ENCODE measurements around the gene GPC6.

The GPC6 gene

GRCh38 chr13:93936901-93937300 lies 710.3 kb downstream of the GPC6 start:
- no peak for TF ChIP-seq CTCF (conservative IDR thresholded peaks at IDR 0.05)
- no peak for TF ChIP-seq ZFX (IDR thresholded peaks at IDR 0.05)
- no peak overlapping the region for H3K27ac ChIP-seq

GRCh38 chr13:93941444-93941843 lies 714.8 kb downstream of the GPC6 start:
- no peak for TF ChIP-seq ZFX (IDR thresholded peaks at IDR 0.05)
- no peak for TF ChIP-seq CTCF (conservative IDR thresholded peaks at IDR 0.05)
- no peak overlapping the region for H3K27ac ChIP-seq

- TF ChIP-seq ZFX (IDR thresholded peaks at IDR 0.05), result no peak
- no peak for TF ChIP-seq CTCF (conservative IDR thresholded peaks at IDR 0.05)
- no peak overlapping the region for H3K27ac ChIP-seq
These were observed 715.4 kb downstream of the GPC6 start for GRCh38 chr13:93942016-93942415.

GRCh38 chr13:93945621-93946020 lies 719.0 kb downstream of the GPC6 start:
- no peak for TF ChIP-seq ZFX (IDR thresholded peaks at IDR 0.05)
- no peak for TF ChIP-seq CTCF (conservative IDR thresholded peaks at IDR 0.05)
- no peak overlapping the region for H3K27ac ChIP-seq

- TF ChIP-seq ZFX (IDR thresholded peaks at IDR 0.05) (no peak), CTCF (conservative IDR thresholded peaks at IDR 0.05) (no peak)
- no peak overlapping the region for H3K27ac ChIP-seq
These were observed 720.4 kb downstream of the GPC6 start for GRCh38 chr13:93946994-93947393.

GRCh38 chr13:93947651-93948050 lies 721.0 kb downstream of the GPC6 start:
- no peak for TF ChIP-seq ZFX (IDR thresholded peaks at IDR 0.05)
- no peak for TF ChIP-seq CTCF (conservative IDR thresholded peaks at IDR 0.05)
- H3K27ac ChIP-seq, result no peak overlapping the region

GRCh38 chr13:93948162-93948922 lies 721.7 kb downstream of the GPC6 start:
- H3K27ac ChIP-seq, result no peak overlapping the region
- TF ChIP-seq CTCF (conservative IDR thresholded peaks at IDR 0.05), result no peak
- TF ChIP-seq ZFX (IDR thresholded peaks at IDR 0.05), result no peak
